Muscle of arm (tissue), 14 donors: Measurements from ENCODE around the gene SRF. TPM values are rescaled to one million over a fixed set of nuclear protein-coding genes. Genes with fewer than 3 reads are reported as not detected.
A peak's percentile ranks its signal among the peaks of the same experiment; 100 is the strongest.
"Not testable (repeated sequence)": the region's sequence is repeated elsewhere in the genome, so short reads cannot be mapped to it uniquely, and the experiment has no call there.

ENCODE experiments used
- DNase-seq: peaks from one replicate; pipeline ENCODE4 v3.0.0-alpha.2; 2013
- long read RNA-seq, 11 donors: transcript quantifications; one replicate each; lab custom pipeline, GENCODE V29; 2026
- polyA plus RNA-seq, 12 donors: library from polyadenylated mRNA; unstranded; fragments of 120-200 nt; gene quantifications; one replicate each; pipeline ENCODE4 v1.2.1, GENCODE V29; 2013; ENCODE audit not compliant: insufficient read length in 12 of 12

The SRF gene
- 100 to 1,000 TPM in 1 of 12 donors, 10 to 100 TPM in 11; 34.9 to 100 (median 45.3) TPM for polyA plus RNA-seq
- long read RNA-seq, donor 1, full-length matches to known transcripts: 1 of 127 reads
- long read RNA-seq, donor 1, partial matches to known transcripts: 126 of 127 reads
- long read RNA-seq, donor 1, other reads (novel, unspliced or antisense): 0 of 127 reads
- long read RNA-seq, donor 2, full-length matches to known transcripts: 16 of 100 reads
- long read RNA-seq, donor 2, partial matches to known transcripts: 84 of 100 reads
- long read RNA-seq, donor 2, other reads (novel, unspliced or antisense): 0 of 100 reads
- long read RNA-seq, donor 3, full-length matches to known transcripts: 7 of 14 reads
- long read RNA-seq, donor 3, partial matches to known transcripts: 7 of 14 reads
- long read RNA-seq, donor 3, other reads (novel, unspliced or antisense): 0 of 14 reads
- long read RNA-seq, donor 4, full-length matches to known transcripts: 3 of 67 reads
- long read RNA-seq, donor 4, partial matches to known transcripts: 64 of 67 reads
- long read RNA-seq, donor 4, other reads (novel, unspliced or antisense): 0 of 67 reads
- long read RNA-seq, donor 5, full-length matches to known transcripts: 18 of 41 reads
- long read RNA-seq, donor 5, partial matches to known transcripts: 23 of 41 reads
- long read RNA-seq, donor 5, other reads (novel, unspliced or antisense): 0 of 41 reads
- long read RNA-seq, donor 6, full-length matches to known transcripts: 5 of 13 reads
- long read RNA-seq, donor 6, partial matches to known transcripts: 8 of 13 reads
- long read RNA-seq, donor 6, other reads (novel, unspliced or antisense): 0 of 13 reads
- long read RNA-seq, donor 7, full-length matches to known transcripts: 2 of 7 reads
- long read RNA-seq, donor 7, partial matches to known transcripts: 5 of 7 reads
- long read RNA-seq, donor 7, other reads (novel, unspliced or antisense): 0 of 7 reads
- long read RNA-seq, donor 8, full-length matches to known transcripts: 19 of 52 reads
- long read RNA-seq, donor 8, partial matches to known transcripts: 33 of 52 reads
- long read RNA-seq, donor 8, other reads (novel, unspliced or antisense): 0 of 52 reads
- long read RNA-seq, donor 9, full-length matches to known transcripts: 5 of 5 reads
- long read RNA-seq, donor 9, partial matches to known transcripts: 0 of 5 reads
- long read RNA-seq, donor 9, other reads (novel, unspliced or antisense): 0 of 5 reads
- long read RNA-seq, donor 10, full-length matches to known transcripts: 17 of 31 reads
- long read RNA-seq, donor 10, partial matches to known transcripts: 14 of 31 reads
- long read RNA-seq, donor 10, other reads (novel, unspliced or antisense): 0 of 31 reads
- long read RNA-seq, donor 11, full-length matches to known transcripts: 13 of 30 reads
- long read RNA-seq, donor 11, partial matches to known transcripts: 17 of 30 reads
- long read RNA-seq, donor 11, other reads (novel, unspliced or antisense): 0 of 30 reads

DNA sequence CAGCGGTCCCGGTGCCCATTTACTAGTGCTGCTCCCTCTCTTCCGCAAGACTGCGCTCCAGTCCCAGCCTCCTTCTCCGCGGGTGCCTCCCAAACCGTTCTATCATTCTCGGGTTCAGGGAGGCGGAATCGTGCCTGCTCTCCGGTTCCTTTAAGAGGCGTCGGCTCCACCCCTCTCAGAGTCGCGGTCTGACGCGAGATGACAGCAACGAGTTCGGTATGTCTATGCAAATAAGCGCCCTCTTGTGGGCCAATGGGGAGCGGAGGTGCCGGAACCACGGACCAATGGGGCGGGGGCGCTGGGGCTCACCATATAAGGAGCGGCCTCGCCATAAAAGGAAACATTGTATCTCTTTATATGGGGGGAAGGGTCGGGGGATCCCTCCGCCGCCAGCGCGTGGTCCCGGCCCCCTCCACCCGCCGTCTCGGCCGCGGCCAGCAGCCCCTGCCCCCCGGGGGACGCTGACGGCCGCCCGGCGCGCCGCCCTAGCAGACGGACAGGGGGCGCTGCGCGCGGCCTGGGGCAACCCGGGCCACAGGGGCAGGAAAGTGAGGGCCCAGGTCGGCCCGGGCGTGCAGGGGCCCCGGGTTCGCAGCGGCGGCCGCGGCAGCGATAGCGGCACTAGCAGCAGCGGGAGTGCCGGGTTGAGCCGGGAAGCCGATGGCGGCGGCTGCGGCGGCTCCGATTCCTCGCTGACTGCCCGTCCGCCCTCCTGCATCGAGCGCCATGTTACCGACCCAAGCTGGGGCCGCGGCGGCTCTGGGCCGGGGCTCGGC, at the start of gene SRF:
SRF (plus strand) TSS at position 339 of the 776 bp plus-strand sequence; CDS start at position 727, 388 bp downstream.
- DNase-seq: peak; percentile 100

DNA sequence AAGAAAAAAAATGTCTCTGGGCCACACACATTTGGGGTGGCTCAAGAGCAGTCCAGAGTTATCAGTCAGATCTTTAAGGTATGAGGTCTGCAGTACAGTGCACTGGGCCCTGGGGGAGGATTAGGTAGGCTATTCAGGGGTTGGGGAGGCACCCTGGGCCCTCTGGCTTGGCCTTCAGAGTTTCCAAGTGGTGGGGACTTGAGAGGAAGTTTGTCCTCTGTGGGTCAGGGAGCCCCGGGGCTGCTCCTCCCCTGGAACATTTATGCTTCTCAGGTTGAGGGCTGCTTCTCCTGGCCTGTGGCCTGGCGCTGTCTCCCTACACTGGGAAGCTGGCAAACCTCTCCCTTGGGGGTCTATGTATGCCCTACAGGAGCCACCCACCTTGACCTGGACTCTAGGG, 48.9 kb upstream of the SRF start:
- DNase-seq: no peak

DNA sequence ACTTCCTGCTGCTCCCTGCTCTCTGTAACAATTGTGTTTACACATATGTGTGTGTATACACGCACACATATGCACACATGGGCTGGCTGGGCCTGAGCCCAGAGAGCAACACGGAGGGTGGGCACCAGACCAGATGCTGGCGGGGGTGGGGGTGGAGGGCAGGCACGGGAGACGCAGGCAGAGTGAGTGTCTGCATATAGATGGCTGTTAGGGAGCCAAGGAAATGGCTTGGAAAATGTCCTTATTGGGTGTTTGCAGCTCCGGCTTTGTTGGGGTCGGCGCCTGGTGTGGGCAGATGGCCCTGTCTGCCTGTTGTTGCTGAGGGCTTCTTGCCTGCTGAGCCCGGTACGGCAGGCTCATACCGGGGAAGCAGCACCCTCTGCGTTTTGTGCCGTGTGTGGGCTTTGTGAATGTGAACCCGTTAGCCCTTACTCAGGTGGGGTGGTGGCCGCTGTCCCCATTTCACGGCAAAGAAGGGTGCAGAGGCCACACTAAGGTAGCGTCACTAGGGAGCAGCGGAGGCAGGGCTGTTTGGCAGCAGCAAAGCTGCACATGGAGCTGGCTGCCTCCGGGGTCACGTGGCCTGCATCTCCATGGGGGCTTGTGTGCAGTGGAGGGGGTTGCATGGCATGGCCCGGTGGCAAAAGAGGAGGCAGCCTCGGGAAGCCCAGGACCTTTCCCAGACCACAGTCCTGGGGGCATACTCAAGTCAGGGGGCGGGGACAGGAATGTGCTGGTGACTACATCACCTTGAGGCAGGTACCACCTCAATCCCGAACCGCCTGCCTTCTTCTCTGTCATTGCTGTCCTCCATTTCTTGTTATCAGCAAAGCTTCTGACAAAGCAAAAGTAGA, 47.4 kb upstream of the SRF start:
- no peak for DNase-seq

DNA sequence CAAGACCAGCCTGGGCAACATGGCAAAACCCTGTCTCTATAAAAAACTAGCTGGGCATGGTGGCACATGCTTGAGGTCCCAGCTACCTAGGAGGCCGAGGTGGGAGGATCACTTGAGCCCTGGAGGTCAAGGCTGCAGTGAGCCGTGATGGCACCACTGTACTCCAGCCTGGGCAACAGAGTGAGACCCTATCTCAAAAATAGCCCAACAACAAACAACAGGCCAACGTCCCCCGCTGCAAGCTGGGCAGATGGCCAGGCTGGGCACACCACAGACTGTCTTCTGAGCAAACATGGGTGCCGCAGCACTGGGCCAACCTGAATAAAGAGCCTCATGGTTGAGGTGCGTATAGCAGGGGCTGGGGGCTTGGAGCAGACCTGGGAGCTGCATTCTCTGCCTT, 46.6 kb upstream of the SRF start:
- no peak for DNase-seq

DNA sequence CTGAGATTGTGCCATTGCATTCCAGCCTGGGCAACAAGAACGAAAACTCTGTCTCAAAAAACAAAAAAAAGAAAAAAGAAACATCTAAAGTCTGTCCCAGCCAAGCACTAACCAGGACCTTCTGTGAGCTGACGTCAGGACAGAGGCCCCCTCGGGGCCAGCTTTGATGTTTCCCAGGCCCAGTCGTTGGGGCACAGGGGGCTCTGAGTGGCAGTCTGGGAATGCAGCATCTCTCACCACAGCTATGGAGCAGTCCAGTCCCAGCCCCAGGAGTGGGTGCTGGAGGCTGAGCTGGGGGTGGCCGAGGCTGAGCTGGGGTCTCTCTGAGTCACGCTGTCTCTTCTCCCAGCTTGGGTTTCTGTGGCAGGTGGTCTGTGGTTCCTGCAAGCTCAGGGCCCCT, 46.0 kb upstream of the SRF start:
- no peak for DNase-seq

DNA sequence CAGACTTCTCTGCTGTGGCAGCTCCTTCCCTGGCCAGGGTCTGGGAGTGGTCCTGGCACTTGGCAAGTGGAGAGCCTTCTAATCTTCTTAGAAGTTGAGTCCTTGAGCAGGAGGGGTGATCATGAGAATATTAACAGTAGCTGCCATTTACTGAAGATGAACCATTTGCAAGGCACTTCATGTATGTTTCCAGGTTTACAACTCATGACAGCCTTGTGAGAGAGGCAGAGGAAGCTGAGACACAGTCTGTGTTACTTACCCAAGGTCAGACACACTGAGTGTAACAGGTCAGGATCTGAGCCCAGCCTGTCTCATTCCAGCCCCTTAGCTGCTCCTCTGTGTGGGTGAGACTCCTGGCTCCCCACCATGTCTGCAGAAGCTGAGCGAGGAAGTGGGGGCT, 45.5 kb upstream of the SRF start:
- DNase-seq: no peak

DNA sequence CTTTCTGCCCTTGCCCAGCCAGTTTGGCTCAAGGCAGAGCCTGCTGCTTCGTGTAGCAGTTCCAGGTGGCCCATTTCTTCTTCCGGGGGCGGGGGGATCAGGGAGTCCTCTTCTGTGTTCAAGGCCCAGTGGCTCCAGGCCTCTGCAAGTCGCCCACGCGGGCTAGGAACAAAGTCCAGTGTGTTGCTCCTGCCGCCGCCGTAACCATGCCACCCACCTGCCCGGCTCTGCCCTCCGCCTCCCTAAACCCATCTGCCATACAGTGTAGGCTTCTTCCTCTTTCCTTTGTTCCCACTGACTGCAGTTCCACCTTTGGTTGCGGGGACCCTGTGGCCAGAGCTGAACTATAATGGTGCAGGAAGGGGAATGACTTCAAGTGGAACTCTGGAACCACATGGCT, 43.9 kb upstream of the SRF start:
- no peak for DNase-seq

DNA sequence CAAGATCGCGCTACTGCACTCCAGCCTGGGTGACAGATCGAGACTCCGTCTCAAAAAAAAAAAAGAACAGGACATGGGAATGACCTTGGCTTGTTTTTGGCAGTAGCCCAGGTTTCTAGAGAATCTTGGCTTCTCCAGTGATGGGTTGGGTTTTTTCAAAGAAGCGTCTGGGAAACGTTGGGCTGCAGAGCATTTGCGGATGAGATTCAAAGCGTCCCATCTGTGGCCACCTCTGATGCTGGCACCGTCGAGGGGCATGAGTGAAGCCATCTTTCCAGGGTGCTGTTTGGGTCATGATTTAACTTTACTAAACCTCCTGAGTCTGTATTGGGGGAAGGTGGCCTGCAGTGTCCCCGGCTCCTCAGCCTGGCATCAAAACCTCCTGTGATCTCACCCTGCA, 43.2 kb upstream of the SRF start:
- no peak for DNase-seq

DNA sequence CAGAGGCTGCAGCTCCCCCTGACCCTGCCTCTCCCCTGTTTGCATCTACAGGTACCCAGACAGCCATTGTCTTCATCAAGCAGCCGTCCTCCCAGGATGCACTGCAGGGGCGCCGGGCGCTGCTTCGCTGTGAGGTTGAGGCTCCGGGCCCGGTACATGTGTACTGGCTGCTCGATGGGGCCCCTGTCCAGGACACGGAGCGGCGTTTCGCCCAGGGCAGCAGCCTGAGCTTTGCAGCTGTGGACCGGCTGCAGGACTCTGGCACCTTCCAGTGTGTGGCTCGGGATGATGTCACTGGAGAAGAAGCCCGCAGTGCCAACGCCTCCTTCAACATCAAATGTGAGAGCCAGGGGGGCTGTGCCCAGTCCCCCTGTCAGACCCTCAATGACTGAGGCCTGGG, 42.1 kb upstream of the SRF start:
- no peak for DNase-seq

DNA sequence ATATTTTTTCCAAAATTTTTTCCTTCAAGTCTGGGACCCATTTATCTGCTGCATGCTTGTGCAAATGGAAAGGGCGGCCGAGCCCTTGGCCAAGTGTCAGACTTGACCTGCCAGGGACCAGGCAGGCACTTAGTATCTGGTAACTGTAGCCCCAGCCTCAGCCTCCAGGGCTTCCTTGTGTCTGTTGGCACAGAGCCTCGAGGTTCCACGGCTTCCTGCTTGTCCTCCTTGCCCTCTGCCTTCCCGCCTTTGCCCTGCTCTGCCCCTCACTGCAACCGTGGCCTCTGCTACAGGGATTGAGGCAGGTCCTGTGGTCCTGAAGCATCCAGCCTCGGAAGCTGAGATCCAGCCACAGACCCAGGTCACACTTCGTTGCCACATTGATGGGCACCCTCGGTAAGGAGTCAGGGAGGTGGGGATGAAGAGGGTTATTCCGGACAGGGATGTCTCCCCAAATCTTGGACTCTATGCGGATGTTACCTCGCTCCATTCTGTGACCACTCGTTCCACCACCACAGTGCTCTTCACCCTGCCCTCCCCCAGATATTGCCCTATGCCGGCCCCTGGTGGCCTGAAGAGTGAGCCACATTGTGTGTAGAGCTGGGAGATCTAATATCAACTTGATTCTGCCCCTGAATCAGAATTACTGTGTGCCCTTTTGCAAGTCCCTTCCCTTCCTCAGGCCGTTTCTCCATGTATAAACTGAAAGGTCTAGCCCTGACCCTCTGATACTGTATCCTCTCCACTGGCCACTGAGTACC, 41.5 kb upstream of the SRF start:
- no peak for DNase-seq

DNA sequence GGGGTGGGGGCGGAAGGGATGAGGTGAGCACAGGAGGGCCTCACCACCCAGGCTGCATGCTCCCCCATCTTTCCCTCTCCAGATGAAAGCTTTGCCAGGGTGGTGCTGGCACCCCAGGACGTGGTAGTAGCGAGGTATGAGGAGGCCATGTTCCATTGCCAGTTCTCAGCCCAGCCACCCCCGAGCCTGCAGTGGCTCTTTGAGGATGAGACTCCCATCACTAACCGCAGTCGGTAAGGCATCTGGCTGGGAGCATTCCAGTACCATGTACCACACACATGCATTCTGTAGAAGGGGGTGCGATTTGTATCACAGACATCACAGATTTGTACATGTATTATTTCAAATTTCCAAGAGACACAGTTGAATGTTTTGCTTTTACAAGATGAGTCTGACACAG, 40.6 kb upstream of the SRF start:
- DNase-seq: no peak

DNA sequence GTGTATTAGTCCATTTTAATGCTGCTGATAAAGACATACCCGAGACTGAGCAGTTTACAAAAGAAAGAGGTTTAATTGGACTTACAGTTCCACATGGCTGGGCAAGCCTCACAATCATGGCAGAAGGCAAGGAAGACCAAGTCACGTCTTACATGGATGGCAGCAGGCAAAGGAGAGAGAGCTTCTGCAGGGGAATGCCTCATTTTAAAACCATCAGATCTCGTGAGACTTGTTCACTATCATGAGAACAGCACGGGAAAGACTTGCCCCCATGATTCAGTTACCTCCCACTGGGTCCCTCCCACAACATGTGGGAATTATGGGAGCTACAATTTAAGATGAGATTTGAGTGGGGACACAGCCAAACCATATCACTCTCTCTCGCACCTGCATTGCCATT, 39.7 kb upstream of the SRF start:
- DNase-seq: not testable (repeated sequence)

DNA sequence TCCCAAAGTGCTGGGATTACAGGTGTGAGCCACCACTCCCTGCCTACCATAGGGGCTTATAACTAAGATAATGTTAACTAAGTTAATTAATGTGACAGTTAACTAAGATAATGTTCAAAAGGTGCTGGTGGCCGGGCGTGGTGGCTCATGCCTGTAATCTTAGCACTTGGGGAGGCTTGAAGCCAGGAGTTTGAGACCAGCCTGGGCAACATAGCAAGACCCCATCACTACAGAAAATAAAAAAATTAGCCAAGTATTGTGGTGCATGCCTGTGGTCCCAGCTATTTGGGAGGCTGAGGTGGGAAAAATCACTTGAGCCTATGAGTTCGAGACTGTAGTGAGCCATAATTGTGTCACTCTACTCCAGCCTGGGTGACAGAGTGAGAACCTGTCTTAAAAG, 32.8 kb upstream of the SRF start:
- DNase-seq: no peak

DNA sequence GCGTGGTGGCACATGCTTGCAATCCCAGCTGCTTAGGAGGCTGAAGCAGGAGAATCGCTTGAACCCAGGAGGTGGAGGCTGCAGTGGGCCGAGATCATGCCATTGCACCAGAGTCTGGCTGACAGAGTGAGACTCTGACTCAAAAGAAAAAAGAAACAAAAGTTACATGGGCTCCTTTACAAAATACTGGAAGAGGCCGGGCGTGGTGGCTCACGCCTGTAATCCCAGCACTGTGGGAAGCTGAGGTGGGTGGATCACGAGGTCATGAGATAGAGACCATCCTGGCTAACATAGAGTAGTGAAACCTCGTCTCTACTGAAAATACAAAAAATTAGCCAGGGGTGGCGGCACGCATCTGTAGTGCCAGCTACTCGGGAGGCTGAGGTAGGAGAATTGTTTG, 31.1 kb upstream of the SRF start:
- not testable (repeated sequence) for DNase-seq

DNA sequence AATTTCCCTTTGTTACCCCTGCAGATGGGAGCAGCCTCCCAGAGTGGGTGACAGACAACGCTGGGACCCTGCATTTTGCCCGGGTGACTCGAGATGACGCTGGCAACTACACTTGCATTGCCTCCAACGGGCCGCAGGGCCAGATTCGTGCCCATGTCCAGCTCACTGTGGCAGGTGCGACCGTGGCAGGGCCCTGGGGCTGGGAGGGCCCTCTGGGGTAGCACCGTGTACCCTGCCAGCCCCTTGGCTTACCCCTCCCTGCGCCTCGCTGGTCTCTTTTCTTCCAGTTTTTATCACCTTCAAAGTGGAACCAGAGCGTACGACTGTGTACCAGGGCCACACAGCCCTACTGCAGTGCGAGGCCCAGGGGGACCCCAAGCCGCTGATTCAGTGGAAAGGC, 29.4 kb upstream of the SRF start:
- DNase-seq: no peak

DNA sequence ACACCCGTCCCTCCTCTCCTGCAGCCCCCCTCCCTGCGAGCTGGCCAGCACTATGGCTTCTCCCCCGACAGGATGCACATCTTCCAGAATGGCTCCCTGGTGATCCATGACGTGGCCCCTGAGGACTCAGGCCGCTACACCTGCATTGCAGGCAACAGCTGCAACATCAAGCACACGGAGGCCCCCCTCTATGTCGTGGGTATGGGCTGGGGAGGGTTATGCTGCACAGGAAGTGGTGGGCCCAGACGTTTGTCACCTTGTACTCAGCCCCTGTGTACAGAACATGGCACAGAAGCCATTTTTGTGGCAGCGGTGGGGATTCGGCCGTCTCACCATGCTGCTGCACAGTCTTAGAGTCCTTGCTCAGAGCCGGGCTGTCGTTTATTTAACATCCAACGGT, 29.0 kb upstream of the SRF start:
- DNase-seq: no peak

DNA sequence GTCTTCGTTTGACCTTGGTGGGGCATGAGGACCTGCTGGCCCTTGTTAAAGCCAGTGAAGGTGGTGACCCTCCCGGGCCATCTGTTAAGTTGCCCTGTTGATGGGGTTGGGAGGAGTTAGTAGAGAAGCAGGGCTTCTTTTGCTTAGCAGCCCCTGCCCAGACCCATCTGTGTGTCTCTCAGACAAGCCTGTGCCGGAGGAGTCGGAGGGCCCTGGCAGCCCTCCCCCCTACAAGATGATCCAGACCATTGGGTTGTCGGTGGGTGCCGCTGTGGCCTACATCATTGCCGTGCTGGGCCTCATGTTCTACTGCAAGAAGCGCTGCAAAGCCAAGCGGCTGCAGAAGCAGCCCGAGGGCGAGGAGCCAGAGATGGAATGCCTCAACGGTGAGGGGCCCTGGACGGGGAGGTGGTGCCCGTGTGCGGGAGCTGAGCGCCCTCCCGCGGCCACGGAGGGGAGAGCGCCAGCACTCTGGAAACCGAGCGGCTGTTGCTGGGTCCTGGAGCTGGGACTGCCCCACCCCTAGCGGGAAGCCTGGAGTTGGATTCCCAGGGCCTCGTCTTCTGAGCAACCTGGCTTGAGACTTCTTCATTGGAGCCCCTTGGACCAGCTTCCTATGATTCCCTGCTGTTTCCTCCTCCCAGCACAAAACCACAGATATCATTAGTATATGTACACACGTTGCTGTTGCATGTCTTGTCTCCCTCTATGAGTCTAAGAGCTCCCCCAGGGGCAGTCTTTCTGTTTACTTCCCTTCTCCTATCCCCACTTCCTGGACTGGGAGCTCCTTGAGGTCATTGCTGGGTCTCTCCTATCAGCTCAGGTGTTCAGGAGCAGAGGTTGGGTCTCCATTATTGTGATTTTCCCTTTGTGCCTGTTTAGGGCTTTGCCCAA, 27.6 kb upstream of the SRF start:
- peak; percentile 96 for DNase-seq

DNA sequence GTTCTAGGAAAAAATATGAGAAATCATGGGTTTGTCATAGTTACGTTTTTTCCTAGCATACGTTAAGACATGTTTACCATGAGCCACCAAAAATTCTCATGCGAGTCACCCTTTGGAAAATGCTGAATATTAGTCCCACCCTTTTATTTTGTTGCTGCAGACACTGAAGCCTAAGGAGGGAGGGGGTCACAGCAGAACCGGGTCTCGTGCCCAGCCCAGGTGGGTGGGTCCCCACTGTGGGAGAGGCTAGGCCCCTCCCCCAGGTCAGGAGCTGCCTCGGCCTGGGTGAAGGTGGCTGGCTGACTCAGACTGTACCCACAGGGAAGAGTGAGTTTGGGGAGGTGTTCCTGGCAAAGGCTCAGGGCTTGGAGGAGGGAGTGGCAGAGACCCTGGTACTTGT, 26.2 kb upstream of the SRF start:
- no peak for DNase-seq
